DND-41 (cell line): ENCODE data around the gene KRT13.

ENCODE experiments used
- CTCF ChIP-seq: IDR thresholded peaks from 2 replicates; pipeline ENCODE4 v1.5.1; 2012; ENCODE audit warnings: borderline replicate concordance, low read length, moderate library complexity, mild to moderate bottlenecking; ENCODE audit not compliant: poor library complexity, severe bottlenecking; ENCODE audit errors: extremely low read depth
- EZH2 ChIP-seq: IDR thresholded peaks from 3 replicates; pipeline ENCODE4 v1.6.1; 2012; ENCODE audit warnings: borderline replicate concordance, low read depth, mild to moderate bottlenecking, moderate library complexity, low read length, inconsistent platforms; ENCODE audit not compliant: severe bottlenecking

GRCh38 chr17:41544935-41545334, 39.5 kb upstream of the KRT13 start:
- TF ChIP-seq CTCF (no peak), EZH2 (no peak)
